ENCODE measurements around the gene MARK3.

DNA sequence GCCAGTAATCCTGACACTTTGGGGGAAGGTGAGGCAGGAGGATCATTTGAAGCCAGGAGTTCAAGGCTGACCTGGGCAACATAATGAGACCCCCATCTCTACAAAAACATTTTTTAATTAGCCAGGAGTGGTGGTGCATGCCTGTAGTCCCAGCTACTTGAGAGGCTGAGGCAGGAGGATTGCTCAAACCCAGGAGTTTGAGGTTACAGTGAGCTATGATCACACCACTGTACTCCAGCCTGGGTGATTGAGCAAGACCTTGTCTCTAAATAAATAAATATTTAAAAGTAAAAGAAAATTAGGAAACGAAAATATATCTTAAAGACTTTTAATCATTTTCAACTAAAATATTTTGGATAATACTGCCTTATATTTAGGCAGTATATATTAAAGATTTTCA is 111.6 kb downstream of the MARK3 start:
- TF ChIP-seq, protein P1, sequence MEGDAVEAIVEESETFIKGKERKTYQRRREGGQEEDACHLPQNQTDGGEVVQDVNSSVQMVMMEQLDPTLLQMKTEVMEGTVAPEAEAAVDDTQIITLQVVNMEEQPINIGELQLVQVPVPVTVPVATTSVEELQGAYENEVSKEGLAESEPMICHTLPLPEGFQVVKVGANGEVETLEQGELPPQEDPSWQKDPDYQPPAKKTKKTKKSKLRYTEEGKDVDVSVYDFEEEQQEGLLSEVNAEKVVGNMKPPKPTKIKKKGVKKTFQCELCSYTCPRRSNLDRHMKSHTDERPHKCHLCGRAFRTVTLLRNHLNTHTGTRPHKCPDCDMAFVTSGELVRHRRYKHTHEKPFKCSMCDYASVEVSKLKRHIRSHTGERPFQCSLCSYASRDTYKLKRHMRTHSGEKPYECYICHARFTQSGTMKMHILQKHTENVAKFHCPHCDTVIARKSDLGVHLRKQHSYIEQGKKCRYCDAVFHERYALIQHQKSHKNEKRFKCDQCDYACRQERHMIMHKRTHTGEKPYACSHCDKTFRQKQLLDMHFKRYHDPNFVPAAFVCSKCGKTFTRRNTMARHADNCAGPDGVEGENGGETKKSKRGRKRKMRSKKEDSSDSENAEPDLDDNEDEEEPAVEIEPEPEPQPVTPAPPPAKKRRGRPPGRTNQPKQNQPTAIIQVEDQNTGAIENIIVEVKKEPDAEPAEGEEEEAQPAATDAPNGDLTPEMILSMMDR (IDR thresholded peaks at IDR 0.05) = no peak
- no peak for TF ChIP-seq POLR2A (IDR thresholded peaks at IDR 0.05)
